Stimulated activated CD8-positive, alpha-beta memory T cell treated with anti-CD3 and anti-CD28 coated beads, Interleukin-12 subunit alpha, Interleukin-12 subunit beta, amount 100 ng/mL, for 24 hours (primary cell): ENCODE data around the gene RNF220.

Source experiments
- DNase-seq: peaks from one replicate; pipeline ENCODE4 v3.0.0-alpha.2; 2020; ENCODE audit errors: extremely low read depth

RNF220 gene

DNA sequence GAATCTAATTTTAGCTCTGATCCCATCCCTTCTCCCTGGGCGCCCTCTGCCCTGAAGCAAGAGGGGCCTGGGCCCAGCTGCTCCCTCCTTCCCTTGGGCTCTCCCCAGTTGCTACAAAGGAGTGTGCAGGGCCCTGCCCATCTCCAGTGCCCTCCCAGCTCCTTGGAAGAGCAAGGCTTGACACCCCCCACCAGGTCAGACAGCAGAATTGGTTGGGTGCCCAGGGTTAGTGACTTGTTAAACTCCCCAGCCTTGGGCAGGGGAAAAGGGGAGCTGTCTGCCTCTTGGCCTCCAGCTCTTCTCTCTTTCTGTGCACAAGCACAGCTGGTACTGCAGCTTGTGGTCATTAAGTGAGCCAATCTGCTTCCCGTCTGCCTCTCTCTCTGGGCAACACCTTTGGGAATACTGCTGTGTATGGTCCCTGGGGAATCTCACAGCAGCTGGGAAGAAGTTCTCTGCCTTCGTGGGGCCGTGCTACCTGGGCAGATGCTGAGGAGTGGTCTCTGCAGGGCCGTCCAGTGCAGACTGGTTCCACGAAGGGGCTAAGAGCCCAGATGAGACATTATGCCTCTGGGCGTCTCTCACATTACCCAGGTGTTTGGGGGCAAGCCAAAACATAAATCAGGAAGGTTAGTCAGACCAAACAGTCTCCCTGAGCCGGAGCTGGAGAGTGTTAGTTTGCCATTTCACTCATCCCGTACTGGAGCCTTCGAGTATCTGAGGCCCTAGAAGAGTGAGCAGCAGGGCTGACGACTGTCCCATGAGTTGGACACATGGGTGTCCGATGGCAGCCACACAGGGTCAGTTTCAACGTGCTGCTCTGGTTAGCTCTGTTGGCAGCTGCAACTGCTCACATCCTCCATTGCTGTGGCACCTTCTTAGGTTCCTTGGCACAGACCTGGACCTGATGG is 231.9 kb downstream of the RNF220 start:
- no peak for DNase-seq

GRCh38 chr1:44637702-44638411 is 232.8 kb downstream of the RNF220 start:
- DNase-seq = no peak

GRCh38 chr1:44640200-44640853 is 235.3 kb downstream of the RNF220 start:
- no peak for DNase-seq

GRCh38 chr1:44641126-44642102 is 236.4 kb downstream of the RNF220 start:
- no peak for DNase-seq

DNA sequence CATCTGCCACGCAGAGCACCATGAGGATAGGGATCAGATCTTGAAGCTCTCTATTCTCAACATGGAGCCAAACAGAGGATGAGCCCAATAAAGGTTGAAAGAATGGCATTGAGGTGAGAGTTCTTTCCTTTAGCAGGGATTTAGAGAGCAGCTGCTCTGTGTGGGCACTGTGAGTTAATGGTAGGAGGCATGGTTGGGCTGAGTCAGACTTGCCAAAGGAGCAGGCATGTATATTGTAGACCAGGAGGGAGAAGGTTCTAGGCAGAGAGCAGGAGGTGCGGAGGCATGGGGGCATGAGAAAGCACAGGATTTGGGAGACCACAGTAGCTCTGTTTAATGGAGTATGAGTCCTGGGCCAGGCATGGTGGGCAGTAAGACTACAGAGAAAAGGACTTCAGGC is 237.2 kb downstream of the RNF220 start:
- DNase-seq = no peak

DNA sequence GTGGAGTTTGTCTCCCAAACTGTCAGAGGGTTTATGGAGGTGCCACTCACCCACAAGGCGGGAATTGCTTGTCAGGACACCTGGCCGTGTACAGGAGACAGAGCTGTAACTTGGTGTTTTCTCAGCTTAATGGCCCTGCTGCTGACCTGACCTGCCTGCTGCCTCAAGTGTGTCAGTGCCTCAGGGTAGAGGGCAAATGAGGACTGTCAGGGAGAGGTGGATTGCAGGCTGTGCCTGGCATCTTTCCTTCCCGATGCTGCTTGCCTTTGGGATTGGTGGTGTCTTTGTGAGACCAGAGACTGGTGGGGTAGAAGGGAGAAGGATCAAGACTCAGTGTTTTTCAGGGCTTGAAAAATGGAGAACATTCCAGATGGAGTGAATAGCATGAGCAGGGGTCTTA is 237.9 kb downstream of the RNF220 start:
- no peak for DNase-seq

DNA sequence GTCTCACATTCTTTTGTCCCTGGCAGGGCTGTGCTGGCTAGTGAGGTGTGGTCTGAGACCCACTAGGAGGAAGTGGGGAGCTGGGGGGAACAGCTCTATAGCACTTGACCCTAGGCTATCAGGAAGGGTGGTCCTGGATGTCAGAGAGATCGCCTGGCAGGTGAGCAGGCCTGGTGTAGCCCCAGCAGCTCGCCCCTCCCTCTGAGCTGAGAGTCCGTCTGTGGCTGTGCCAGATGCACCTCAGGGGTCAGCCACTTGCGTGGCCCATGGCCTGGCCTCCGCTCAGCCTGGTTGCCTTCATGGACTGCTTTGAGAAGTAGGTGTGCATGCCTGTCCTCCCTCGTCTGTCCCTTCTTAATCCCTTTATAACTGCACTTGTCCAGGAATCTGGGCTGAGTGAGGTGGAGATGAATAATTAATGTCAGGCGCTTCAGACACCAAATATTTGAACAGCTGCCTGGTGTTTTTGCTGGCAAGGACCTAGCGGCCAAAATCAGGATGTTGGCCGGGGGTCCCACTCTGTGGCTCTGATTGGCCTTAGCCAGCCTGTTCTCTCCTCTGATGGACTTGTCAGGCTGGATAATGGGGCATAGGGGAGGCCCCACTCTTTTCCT is 238.8 kb downstream of the RNF220 start:
- no peak for DNase-seq

DNA sequence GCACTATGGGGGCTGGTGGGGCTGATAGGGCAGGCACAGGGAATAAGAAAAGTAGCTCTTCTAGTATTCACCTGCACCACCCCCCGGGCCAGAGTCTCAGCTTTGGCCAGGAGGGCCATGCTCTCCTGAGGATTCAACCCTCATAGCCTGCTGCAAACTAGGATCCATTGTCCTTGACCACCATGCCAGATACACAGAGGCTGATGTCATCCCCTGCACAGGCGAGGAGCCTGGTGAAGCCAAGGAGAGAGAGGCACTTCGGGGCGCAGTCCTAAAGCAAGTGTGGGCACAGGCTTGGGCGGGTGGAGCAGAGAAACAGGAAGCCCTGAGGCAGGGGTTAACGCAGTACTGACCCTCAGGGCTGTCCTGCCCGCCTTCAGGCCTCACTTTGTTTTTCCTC is 239.8 kb downstream of the RNF220 start:
- no peak for DNase-seq

- no peak for DNase-seq
Observed at GRCh38 chr1:44645476-44646244, 240.6 kb downstream of the RNF220 start.

- DNase-seq = no peak
Observed at GRCh38 chr1:44646261-44647110, 241.4 kb downstream of the RNF220 start.

DNA sequence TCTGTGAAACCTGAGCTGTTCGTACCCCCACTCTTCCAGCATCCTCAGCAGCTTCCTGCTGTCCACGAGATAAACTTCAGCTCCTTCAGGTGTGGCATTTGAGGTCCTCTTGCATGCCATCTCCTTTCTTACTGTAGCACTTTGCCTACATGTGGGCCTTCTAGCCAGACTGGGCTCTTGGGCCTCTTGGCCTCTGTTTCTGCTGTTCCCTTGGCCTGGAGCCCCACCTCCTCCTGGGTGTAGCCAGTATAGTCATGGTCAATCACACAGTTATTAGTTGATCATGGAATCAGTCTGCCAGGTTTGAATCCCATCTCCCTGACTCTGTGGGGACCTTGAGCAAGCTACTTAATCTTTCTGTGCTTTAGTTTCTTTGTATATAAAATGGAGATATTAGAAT is 242.8 kb downstream of the RNF220 start:
- no peak for DNase-seq

DNA sequence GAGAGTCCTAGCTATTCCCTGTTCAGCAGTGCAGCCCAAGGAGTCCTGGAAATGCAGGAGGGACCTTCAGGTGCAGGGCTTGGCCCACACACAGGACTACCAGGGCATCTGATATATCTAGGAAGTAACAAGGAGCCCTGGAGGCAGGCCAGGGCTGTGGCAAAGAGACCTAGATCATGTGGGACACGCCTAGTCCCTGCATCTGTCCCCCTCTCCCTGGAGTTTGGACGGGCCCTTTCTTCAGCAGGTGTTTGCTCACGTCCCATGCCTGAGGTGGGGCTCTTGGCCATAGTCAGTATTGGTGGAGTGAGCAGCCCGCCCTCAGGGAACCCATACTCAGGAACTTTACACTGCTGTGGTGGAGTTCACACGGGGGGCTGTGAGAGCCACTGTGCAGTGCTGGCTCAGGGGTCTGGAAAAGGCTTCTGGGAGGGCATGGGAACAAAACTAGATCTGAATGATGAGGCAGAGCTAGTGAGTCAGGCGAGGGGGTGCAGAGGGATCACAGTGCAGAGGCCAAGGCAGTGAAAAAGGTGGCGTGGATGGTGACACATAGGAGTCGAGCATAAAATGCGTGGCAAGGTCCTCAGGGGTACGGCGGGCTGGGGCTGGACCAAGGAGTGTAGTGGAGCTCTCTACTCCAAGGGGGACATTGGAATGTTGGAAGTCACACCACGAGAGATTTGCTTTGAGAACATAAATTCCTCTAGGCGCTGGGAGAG is 243.6 kb downstream of the RNF220 start:
- DNase-seq = no peak

DNA sequence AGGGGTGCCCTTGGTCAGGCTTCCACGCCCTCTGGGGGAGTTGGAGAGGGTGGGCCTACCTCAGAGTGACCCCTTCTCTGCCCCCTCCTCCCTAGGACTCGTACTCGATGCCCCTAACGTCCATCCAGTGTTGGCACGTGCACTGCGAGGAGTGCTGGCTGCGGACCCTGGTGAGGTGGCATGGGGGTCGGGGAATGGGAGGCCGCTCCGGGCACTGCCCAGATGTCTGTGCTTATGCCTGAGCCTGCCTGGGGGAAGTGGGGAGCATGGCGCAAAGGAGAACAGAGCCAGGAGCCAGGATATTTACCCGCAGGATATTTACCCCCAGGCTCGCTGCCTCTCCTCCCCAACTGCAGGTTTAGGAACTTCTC is 244.7 kb downstream of the RNF220 start:
- no peak for DNase-seq

GRCh38 chr1:44650159-44650831 is 245.2 kb downstream of the RNF220 start:
- no peak for DNase-seq

- DNase-seq = no peak
Observed at GRCh38 chr1:44651069-44651468, 246.0 kb downstream of the RNF220 start.

DNA sequence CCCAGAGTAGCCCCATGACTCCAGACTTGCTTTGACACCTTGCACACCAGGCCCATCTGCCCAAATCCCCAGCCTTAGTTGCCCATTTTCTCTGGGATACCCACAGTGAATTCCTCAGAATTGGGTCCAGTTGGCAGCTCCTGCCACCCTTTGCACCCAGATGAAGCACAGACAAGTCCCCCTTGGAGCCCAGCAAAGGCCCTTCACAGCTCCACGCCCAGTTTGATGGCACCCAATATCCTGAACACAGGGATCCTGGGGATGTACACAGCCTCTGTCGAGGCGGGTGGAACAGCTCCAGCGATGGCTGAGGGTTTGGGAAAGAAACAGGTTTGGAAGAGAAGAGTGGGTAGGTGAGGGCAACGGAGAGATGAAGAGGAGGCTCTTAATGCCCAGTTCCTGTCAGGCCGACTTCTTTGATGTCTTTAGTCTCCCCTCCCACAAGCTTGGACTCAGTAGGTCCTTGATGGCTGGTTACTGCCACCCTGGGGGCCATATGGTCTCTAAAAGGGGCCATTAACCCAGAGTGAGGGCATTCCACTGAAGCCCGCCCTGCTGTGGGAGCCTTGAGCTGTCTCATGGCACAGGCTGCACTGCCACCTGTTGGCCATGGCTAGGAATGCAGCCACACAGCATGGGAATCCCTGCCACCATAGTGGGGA is 247.5 kb downstream of the RNF220 start:
- peak; percentile 32 for DNase-seq
